ENCODE data around the gene DAB1.

Gene DAB1

DNA sequence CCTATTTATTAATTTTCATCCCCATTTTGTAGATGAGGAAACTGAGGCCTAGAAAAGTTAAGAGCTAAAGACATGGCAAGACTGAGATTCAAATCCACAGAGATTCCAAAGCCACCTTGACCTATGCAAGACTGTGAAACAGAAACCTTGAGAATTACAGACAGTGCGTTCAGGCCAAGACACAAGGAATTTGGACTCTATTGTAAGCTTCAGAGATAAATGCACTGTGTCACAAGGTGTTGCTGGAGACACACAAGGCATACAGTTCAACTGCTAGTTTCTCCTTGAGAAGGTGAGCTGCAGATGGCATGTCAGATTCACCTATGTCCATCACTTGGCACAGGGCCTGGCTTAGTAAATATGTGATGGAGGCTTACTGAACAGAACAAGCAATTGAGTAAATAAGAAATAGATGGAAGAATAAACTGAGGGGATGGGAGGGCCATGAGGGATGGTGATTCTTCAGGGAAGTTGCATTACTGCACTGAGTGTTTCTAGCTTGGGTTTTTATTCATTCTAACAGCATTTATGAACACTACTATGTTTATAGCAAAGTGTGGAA, 215.0 kb downstream of the DAB1 start:
- no peak for DNase-seq

DNA sequence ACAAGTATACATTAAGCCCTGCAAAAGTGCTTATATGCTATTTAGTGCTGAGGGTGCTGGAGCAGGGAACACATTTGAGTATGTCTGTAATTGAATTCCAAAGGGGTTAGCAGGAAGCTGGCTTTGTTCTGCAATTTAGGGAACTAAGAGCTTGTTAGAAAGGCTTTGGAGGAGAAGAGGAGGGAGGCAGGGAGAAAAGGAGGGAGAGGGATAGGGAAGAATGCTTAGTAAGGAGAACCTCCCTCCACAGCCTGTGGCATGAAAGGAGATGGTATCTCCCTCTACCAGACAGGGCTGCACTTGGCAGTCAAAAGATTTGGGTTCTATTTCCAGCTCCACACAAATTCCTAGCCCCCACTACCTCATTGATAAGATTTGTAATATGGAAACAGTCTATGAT, 217.8 kb downstream of the DAB1 start:
- DNase-seq, result no peak

DNA sequence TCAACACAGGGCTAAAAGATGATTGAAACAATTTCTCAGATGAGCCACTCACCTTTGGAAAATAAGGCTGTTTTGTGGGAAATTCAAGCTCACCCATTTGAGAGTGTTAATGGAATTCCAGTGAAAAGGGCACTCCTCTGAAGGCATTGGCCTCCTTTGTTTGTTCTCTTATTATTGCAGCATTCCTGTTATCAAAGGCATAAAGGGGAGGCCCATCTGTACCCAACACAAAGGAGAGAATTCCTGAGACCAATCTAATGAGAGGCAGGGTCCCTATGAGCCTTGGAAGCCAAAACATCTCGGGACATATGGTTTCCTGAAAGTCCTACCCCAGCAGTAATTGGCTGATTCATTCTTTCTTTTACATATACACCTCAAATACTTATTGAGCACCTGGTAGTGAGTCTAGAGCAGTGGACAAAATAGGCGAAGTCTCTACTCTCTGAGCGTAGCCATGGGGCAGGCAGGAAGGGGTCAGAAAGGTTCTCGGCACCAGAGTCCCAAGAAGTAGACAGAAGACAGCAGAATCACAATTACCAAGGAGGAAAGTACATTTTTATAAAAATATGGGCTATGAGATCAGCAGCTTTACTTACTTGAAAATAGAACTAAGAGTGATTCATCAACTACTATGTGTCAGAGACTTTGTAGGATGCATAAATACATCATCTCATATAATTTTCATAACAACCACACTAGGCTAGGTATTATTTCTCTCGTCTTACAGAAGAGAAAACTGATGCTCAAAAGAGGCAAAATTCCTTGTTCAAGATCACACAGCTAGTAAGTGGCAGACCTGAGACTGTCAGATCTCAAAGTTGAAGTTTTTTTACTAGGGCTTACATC, 218.7 kb downstream of the DAB1 start:
- DNase-seq, result no peak

DNA sequence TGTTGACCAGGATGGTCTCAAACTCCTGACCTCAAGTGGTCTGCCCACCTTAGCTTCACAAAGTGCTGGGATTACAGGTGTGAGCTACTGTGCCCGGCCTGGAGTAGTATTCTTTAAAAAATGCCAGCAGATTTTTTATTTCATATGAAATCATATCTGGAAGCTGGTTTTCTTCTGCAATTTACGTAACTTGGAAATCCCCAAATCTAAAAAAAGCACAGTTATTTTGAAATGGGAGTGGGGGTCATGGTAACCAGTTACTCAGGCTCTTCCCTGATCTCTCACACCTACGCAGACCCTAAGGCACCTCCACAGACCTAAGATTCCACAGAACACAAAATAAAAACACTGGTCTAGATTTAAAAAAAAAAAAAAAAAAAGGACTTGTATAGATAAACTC, 219.8 kb downstream of the DAB1 start:
- DNase-seq, result no peak

DNA sequence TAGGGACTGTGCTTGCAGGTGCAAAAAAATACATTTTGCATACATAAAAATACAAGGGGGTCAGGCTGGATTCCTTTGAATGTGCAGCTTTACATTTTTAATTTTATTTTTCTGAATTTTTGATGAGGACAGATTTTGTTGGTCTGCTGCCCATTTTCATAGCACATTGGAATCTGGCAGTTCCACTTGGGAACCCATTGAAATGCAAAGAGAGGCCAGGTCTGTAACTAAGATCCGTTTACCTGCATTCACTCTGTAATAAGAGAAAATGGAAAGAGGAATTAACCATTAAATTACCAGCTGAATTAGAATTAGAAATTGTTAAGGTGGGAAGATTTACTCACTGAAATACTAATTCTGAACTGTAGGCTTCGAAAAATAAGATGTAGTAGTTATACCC, 221.6 kb downstream of the DAB1 start:
- DNase-seq, result no peak

DNA sequence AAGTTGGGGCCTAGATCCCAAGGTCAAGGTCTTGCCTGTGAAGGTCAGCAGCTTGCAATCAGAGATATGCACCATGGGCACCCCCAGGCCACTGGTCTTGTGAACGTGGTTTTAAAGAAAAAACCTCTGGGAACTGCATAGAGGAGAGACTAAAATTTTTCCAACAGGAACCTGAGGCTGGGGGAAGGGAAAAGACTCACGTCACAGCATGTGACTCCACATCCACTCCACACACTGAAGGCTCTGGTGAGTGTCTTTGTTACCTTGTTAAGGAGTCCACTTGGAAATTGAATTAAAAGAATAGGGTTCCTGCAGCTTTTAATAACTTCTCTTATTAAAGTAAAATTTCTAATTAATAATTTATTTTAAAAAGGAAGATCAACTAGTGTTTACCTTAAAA, 224.9 kb downstream of the DAB1 start:
- no peak for DNase-seq

DNA sequence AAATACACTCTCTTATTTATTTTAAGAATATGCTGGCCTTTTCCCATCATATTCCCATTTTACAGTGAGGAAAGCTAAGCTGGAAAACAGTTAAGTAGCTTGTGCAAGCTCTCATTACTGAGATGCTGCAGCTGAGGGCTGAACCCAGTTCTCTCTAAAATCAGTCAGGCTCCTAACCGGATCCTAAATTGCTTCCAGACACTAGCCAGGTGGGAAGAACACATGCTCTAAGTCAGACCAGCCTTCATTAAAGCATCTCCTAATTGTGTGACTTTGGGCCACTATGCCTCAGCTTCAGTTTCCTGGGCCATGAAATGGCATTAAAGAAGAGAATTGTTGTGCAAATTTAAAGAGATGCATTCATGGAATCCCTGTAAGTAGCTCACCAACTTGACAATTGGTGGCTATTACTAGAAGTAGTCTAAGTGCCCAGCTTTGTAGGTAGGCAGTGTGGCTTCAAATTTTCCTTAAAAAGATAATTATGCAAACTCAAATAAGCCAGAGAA, 228.4 kb downstream of the DAB1 start:
- no peak for DNase-seq

DNA sequence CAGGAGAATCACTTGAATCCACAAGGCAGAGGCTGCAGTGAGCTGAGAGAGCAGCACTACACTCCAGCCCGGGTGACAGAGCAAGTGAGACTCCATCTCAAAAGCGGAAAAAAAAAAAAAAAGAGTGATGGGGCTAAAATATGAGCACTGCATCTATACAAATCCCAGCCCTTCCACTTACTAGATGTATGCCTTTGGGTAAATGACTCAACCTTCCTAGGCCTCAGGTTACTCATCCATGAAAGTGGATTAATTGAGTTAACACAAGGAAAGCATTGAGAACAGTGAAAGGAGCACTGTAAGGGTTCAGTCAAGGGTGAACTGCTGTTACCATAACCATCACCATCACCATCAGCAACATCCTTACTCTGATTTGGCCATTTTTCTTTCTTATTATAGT, 231.6 kb downstream of the DAB1 start:
- no peak for DNase-seq

DNA sequence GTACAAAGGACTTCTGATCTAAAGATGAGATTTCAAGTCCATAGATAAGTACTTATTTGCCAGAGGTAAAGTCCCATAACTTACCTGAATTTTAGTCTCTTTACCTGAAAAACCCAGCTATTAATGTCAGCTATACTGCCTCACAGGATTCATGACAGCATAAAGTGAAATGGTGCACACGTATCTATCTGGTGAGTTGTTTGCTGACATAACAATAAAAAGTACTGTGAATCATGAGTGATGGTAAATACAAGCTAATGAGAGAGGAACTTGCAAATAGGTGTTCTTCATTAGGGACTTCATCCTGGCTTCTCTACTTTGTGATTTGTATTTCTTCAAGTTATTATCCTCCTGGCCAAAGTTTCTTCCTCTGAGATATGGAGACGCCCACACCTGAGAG, 233.0 kb downstream of the DAB1 start:
- DNase-seq, result no peak

DNA sequence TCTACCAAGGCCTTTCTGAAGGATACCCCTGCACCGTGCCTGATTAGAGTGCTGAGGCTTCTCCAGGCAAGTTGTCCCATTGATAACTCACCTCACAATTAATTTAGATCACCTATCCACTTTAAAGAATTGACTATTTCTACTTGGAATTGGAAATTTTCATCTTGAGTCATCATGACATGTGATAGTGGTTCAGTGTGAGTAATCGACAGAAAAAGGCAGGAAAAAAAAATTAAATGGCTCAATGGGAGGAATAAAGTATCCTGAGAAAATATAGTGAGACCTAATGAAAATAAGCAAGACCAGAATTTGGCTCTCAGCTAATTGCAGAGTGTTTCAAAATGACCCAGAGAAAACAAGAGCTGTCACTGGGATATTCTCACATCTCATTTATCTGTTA, 235.7 kb downstream of the DAB1 start:
- DNase-seq, result no peak

DNA sequence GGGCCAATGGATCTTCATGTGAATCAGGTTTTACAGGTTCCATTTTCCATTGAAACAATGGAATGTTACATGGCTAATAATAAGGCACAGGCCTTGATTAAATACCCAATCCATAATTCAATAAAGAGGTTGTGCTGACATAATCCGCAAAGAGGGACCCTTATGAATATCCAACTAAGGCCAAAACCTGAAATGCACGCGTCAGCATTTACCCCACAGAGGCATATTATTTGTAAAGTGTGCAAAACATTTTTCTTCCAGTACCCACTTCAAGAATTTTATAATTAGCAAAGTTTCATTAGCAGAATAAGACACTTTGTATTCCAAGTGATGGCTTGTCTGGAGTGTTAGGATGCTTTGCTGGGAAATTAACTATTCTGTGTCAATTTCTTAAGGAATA, 237.4 kb downstream of the DAB1 start:
- no peak for DNase-seq

DNA sequence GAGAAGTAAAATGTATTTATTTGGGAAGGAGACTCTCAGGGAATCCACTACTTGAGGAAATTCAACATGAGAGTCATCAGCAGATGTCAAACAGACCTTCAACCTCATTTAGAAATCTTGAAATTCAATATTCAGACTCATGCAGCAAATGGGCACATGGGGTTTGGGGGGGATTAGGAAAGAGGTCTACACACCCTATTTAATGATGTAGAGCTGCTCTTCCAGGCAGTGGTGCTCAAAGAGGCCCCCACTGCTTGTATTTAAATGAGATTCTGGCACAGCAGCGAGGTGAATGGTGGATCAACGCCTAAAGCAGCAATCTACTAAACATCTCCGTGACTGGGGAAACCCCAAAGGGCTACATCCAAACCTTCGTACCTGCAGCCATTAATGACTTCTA, 244.9 kb downstream of the DAB1 start:
- DNase-seq, result no peak

DNA sequence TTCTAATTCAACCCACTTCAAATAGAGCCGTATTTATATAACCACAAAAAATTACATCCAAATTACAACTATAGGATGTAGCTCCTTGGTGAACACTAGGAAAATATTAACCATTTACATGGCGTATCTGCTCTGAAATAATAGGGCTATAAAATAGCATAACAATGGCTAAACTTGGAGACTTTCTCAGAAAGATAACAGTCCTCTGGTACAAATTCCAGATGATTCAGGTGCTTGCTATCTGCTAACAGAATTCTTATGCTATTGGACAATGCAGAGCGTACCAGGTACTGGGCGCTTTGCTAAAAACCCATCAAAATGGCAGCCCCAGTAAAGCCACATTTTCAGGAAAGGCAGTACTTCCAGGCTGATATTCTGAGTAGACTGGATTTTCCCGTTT, 248.4 kb downstream of the DAB1 start:
- no peak for DNase-seq

DNA sequence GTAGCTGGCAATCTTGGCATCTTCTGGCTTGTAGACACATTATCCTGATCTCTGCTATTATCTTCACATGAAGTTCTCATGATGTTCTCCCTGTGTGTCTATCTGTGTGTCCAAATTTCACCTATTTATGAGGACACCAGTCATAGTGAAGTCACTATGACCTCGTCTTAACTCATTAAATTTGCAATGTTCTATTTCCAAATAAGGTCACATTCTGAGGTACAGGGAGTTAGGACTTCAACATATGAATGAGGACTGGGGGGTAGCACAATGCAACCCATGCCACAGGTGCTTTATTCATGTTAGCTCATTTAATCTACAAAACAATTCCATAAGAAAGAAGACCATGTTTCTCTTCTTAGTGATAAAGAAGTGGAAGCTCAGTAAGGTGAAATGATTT, 251.8 kb downstream of the DAB1 start:
- no peak for DNase-seq

DNA sequence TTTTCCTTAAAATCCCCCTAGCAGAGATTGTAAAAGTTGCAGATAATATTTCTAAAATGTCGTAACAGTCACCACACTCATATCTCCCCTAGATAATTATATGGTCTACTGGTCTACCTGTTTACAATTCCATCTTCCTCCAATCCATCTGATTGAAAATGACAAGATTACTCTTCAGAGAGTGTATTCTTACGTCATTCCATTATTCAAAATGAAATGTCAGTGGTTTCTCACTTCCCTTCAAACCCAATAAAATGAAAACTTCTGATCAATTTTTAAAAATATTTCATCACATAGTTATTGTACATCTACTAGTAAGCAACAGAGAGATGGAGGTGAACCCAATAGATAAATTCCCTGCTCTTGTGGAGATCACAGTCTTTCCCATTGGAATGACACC, 255.9 kb downstream of the DAB1 start:
- DNase-seq, result no peak

DNA sequence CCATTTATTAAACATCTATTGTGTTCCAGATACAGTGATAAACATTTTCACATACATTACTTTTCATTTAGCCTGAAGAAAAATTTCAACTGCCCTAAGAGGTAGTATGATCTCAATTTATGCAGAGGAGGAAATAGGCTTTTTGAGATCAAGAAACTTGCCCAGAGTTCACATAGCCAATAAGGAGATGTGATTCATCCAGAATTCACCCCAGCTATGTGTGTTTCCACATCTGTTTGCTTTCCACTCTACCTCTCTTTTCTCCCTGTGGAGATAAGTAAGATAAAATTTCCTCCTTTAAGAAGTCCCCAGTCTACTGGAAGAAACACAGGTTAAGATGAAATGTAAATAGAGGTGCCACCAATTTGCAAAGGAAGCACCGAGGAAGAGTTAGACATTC, 258.3 kb downstream of the DAB1 start:
- no peak for DNase-seq

DNA sequence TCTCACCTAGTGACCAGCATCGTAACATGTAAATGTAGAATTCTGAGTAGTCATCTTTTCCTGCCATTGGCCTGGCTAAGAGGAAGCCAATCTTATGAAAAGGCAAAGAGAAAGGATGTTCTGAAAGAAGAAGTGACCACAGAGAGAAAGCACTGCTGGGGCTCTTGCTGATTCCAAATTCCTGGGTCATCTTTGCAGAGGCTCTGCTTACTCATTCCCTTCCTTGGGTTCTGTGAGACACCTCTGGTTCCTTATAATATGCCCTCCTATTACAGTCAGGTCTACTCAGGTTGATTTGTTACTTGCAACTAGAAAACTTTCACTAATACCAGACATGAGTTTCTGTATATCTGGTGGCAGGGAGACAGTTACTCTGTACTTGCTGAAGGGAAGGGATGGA, 259.3 kb downstream of the DAB1 start:
- no peak for DNase-seq

DNA sequence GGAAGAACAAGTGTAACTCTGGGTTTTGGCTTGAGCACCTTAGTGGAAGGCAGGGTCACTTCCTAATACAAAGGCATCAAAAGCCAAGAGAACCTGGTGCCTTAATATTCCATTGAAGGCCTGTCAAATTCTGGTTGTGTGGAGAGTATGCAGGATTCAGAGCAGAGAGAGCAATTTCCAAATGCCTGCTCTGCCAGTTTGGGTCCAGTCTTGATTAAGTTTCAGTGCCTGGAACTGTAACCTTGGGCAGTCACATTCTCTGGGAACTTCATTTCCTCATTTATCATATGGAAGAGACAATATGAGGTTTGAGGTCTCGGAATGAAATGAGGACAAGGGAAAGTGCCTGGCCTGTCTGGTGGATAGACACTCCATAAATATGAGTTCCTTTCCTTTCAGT, 260.1 kb downstream of the DAB1 start:
- DNase-seq, result no peak

DNA sequence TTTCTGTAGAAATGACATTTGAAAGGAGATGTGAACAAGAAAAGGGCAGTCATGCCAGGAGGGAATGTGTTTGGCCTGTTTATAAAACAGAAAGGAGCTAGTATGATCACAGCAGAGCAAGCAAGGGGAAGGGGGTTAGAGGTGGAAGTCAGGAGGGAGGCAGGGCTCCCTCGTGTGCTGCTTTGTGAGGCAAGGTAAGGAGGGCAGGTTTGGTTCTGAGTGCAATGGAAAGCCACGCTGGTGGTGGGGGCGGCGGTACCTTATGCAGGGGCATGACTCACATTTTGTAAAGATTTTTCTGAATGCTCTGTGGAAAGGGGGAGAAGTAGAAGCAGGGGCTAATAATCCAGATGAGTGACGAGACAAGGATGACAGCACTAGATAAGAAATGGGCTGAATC, 260.5 kb downstream of the DAB1 start:
- DNase-seq, result no peak

DNA sequence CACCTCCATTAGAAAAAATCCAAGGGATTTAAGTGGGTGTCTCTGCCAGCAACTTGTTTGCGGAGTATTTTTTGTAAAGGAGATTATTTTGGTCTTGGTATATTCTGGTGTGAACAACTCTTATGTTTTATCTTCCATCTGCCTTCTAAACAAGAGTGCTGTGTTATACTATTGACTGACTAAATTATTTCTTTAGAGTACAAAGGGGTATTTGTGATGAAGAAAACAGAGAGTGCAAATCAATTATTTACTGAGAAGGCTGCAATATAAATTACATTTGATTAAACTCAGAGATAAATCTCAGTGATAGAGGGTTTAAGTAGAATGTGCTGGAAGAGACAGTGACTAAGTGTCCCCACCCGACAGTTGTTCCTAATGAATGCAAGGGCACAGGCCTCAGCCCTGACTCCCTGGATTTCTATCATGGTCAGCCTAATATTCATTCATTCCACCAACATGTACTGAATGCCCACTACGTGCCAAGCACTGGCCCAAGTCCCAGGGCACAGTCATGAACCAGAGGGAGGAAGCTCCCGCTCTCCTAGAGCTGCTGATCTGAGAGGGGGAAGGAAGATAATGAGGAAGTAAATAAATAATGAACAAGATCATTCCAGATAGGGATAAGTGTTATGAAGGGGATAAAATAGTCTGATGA, 261.1 kb downstream of the DAB1 start:
- DNase-seq, result no peak

DNA sequence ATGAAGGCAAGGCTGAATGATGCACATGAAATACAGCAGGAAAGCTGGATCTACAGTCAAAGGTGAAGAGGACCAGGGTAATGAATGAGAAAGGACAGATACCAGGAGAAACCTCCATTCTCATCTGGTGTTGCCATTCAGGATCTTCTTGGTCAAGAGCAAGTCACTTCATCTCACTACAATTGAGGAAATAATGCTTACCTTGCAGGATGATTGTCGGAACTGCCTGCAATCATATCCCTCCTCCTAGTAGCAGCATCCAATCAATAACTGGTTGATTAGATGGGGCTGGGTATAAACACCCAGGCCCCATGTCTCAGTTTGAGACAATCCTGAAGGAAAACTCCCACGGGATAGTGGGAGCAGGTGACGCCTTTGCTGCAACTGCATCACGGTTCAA, 263.3 kb downstream of the DAB1 start:
- no peak for DNase-seq

DNA sequence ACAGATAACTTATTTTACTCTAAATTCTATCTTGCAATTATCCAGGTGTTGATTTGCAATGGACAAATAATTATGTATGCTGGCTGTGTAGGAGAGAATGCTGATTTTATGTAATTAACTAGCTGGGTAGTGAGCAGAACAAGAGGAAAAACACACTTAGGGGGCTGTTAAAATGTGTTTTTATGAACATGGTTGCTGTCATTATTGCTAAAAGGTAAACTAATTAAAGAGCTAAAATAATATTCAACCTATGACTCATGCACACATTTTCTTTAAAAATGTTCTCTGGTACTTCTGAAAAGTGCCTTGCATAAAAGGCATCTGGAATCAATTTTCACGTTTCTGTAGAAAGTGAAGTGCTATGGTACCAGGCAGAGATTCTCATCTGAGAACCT, 265.3 kb downstream of the DAB1 start:
- no peak for DNase-seq

DNA sequence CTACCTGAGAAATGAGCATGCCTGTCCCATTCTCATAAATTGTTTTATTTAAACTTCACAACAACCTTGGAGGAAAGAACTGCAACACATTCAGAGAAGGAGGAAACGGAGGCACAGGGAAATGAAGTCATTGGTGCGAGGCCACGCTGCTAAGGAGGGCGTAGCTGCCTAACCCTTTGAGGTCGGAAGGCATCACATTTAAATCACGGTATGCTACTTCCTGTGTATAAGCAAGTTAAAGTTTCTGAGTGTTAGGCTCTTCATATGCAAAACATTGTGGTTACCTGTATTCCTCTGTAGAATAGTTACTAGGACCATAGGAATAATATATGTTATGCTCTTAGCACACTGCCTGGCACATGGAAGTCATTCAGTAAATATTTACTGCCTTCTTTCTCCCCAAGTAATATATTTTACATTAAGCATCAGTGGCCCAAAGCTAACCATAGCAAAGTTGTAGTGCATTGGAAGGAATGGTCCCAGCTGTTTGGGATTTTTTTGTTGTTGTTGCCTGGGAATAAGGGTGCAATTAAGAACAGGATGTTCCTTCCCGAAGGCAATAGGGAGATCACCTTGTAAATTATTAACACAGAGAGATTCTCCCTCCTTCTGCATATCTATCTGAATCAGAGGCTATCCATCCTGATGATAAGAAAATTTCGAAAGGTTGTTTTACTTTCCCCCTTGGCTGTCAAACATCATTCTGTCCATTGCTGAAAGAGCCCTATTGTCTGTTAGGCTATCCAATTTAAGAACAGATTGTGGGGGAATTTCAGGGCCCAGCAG, 265.8 kb downstream of the DAB1 start:
- no peak for DNase-seq

DNA sequence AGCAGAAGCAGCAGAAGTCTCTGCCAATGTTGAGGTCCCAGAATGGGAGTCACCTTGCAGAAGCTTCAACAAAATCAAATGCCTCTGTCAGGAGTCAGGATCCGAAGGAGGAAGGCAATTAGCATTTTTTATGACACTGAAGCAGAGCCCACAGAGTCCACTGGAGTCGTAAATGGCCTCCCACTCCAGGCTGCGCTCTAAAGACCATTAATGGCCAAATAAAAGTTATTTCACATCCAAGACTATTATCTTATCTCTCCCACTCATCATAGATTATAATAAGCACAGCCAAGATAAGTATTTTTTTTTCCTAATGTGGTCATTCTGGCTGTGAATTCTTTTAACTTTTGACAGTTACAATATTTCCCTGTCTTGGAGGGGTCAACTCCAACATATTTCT, 267.0 kb downstream of the DAB1 start:
- DNase-seq, result no peak

All from SW 1271 (cell line).